AG09309 (cell line): ENCODE measurements around the gene KCNIP1.
"Not testable (repeated sequence)": the region's sequence is repeated elsewhere in the genome, so short reads cannot be mapped to it uniquely, and the experiment has no call there.

Experiments
- DNase-seq: peaks from one replicate; pipeline ENCODE4 v3.0.0-alpha.2; 2010; ENCODE audit warnings: low read depth
- H3K4me3 ChIP-seq: 2 replicates; pipeline ENCODE4 v1.5.1; 2011; ENCODE audit warnings: mild to moderate bottlenecking, low read depth, low read length, moderate library complexity; ENCODE audit not compliant: control insufficient read depth
- CTCF ChIP-seq: IDR thresholded peaks from 2 replicates; pipeline ENCODE4 v1.5.1; 2011; ENCODE audit warnings: mild to moderate bottlenecking, low read depth, low read length, inconsistent platforms; ENCODE audit not compliant: insufficient read depth, control insufficient read depth; ENCODE audit errors: missing control alignments

Gene KCNIP1

GRCh38 chr5:170752257-170753215, 248.7 kb downstream of the KCNIP1 start:
- no peak for DNase-seq
- TF ChIP-seq CTCF, result no peak
- no peak overlapping the region for H3K4me3 ChIP-seq

GRCh38 chr5:170753311-170753710, 249.5 kb downstream of the KCNIP1 start:
- no peak overlapping the region for H3K4me3 ChIP-seq
- DNase-seq, result no peak
- TF ChIP-seq CTCF, result no peak

- H3K4me3 ChIP-seq, DNase-seq: not testable (repeated sequence)
Observed at GRCh38 chr5:170754508-170754907, 250.7 kb downstream of the KCNIP1 start.

- no peak overlapping the region for H3K4me3 ChIP-seq
- TF ChIP-seq CTCF, result no peak
- DNase-seq, result no peak
Observed at GRCh38 chr5:170755679-170756456, 252.0 kb downstream of the KCNIP1 start.

GRCh38 chr5:170756691-170757090, 252.9 kb downstream of the KCNIP1 start:
- no peak for TF ChIP-seq CTCF
- no peak overlapping the region for H3K4me3 ChIP-seq
- DNase-seq, result no peak

- peak; percentile 7 for DNase-seq
- H3K4me3 ChIP-seq, result no peak overlapping the region
- TF ChIP-seq CTCF, result no peak
Observed at GRCh38 chr5:170757182-170757601, 253.4 kb downstream of the KCNIP1 start.

GRCh38 chr5:170757669-170758068, 253.8 kb downstream of the KCNIP1 start:
- no peak for TF ChIP-seq CTCF
- no peak for DNase-seq
- no peak overlapping the region for H3K4me3 ChIP-seq
